Activated naive CD4-positive, alpha-beta T cell treated with anti-CD3 and anti-CD28 coated beads, Interleukin-2, amount 10 ng/mL, durations not matched to agents 7 days and 5 days (primary cell): ENCODE data around the gene ACSF3.

Source experiments
- CTCF ChIA-PET: fragments of 350-600 bp; sonication (Branson Sonifier 250); formaldehyde crosslinking; loops from one replicate; lab custom pipeline; 2021; ENCODE audit warnings: antibody characterized with exemption; lab: Charles Lee
- DNase-seq: peaks from one replicate; pipeline ENCODE4 v3.0.0-alpha.2; 2020
- H3K27ac Mint-ChIP-seq: one replicate; pipeline ENCODE4 v1.8.0; 2021; ENCODE audit warnings: mild to moderate bottlenecking, moderate library complexity, mixed read lengths
- H3K27me3 Mint-ChIP-seq: one replicate; pipeline ENCODE4 v1.8.0; 2021; ENCODE audit warnings: mild to moderate bottlenecking, mixed read lengths
- H3K36me3 Mint-ChIP-seq: one replicate; pipeline ENCODE4 v1.8.0; 2021; ENCODE audit warnings: mixed read lengths
- H3K4me1 Mint-ChIP-seq: one replicate; pipeline ENCODE4 v1.8.0; 2021; ENCODE audit warnings: mixed read lengths
- H3K4me3 Mint-ChIP-seq: one replicate; pipeline ENCODE4 v1.8.0; 2021; ENCODE audit warnings: mild to moderate bottlenecking, moderate library complexity, mixed read lengths
- H3K9me3 Mint-ChIP-seq: one replicate; pipeline ENCODE4 v1.8.0; 2021; ENCODE audit warnings: mixed read lengths

Gene ACSF3

GRCh38 chr16:89197633-89198416 is 104.2 kb downstream of the ACSF3 start:
- no peaks in the 10 kb centered on the region for H3K36me3 Mint-ChIP-seq
- no peak overlapping the region for H3K4me3 Mint-ChIP-seq
- H3K4me1 Mint-ChIP-seq = peaks cover 14% of the 10 kb centered on the region
- H3K27ac Mint-ChIP-seq = no peak overlapping the region
- CTCF ChIA-PET = no interaction called here
- H3K9me3 Mint-ChIP-seq = no peaks in the 10 kb centered on the region
- no peak for DNase-seq
- peaks cover 61% of the 10 kb centered on the region for H3K27me3 Mint-ChIP-seq

- Mint-ChIP-seq H3K27me3 (peaks cover 67% of the 10 kb centered on the region), H3K9me3 (no peaks in the 10 kb centered on the region), H3K4me1 (peaks cover 16% of the 10 kb centered on the region), H3K36me3 (no peaks in the 10 kb centered on the region), H3K27ac (no peak overlapping the region), H3K4me3 (no peak overlapping the region)
- CTCF ChIA-PET = no interaction called here
- no peak for DNase-seq
Measured at GRCh38 chr16:89198417-89199240, 105.0 kb downstream of the ACSF3 start.

- H3K27ac Mint-ChIP-seq = no peak overlapping the region
- H3K4me1 Mint-ChIP-seq = peaks cover 16% of the 10 kb centered on the region
- DNase-seq = no peak
- no peaks in the 10 kb centered on the region for H3K9me3 Mint-ChIP-seq
- H3K4me3 Mint-ChIP-seq = no peak overlapping the region
- CTCF ChIA-PET = no interaction called here
- H3K36me3 Mint-ChIP-seq = no peaks in the 10 kb centered on the region
- H3K27me3 Mint-ChIP-seq = peaks cover 69% of the 10 kb centered on the region
Measured at GRCh38 chr16:89199241-89200123, 105.8 kb downstream of the ACSF3 start.

- Mint-ChIP-seq H3K36me3 (no peaks in the 10 kb centered on the region), H3K4me1 (peaks cover 16% of the 10 kb centered on the region), H3K9me3 (no peaks in the 10 kb centered on the region), H3K27ac (no peak within 1 kb of the TSS), H3K4me3 (peak within 1 kb of the TSS; percentile 31), H3K27me3 (peaks cover 76% of the 10 kb centered on the region)
- CTCF ChIA-PET = no interaction called here
- DNase-seq = no peak
Measured at GRCh38 chr16:89200124-89200849, 106.6 kb downstream of the ACSF3 start, which contains the start of gene SLC22A31. Gene SLC22A31, minus strand, starts transcription at chr16:89200537. Its CDS starts 36 bp downstream, at chr16:89200501.

GRCh38 chr16:89200850-89201411 is 107.3 kb downstream of the ACSF3 start:
- CTCF ChIA-PET = no interaction called here
- H3K36me3 Mint-ChIP-seq = no peaks in the 10 kb centered on the region

GRCh38 chr16:89201439-89202377 is 108.1 kb downstream of the ACSF3 start:
- H3K27ac Mint-ChIP-seq = no peak overlapping the region
- H3K27me3 Mint-ChIP-seq = peaks cover 77% of the 10 kb centered on the region
- H3K4me3 Mint-ChIP-seq = peak overlapping the region; percentile 31
- H3K36me3 Mint-ChIP-seq = no peaks in the 10 kb centered on the region
- peaks cover 16% of the 10 kb centered on the region for H3K4me1 Mint-ChIP-seq
- DNase-seq = peak; percentile 81
- H3K9me3 Mint-ChIP-seq = no peaks in the 10 kb centered on the region
- CTCF ChIA-PET = no interaction called here

More at GRCh38 chr16:89200850-89201411, 107.3 kb downstream of the ACSF3 start:
- Mint-ChIP-seq H3K27me3 (peaks cover 79% of the 10 kb centered on the region), H3K9me3 (no peaks in the 10 kb centered on the region), H3K4me1 (peaks cover 16% of the 10 kb centered on the region), H3K27ac (no peak overlapping the region), H3K4me3 (peak overlapping the region; percentile 31)
- no peak for DNase-seq

GRCh38 chr16:89202422-89203215 is 109.0 kb downstream of the ACSF3 start:
- Mint-ChIP-seq H3K4me1 (peaks cover 16% of the 10 kb centered on the region), H3K36me3 (no peaks in the 10 kb centered on the region), H3K4me3 (peak overlapping the region; percentile 31), H3K9me3 (no peaks in the 10 kb centered on the region), H3K27me3 (peaks cover 68% of the 10 kb centered on the region), H3K27ac (no peak overlapping the region)
- CTCF ChIA-PET = no interaction called here
- no peak for DNase-seq
